GM12878 (cell line): ENCODE data around the gene MAP3K4.
"Not testable (repeated sequence)": the region's sequence is repeated elsewhere in the genome, so short reads cannot be mapped to it uniquely, and the experiment has no call there.

ENCODE experiments used
- CTCF ChIP-seq, 3 experiments: IDR thresholded peaks in 2 of 3; conservative IDR thresholded peaks in 1 of 3; 2 replicates each; pipeline ENCODE4 v1.5.1; 2011; ENCODE audit warnings: low read depth in 3 of 3, low read length in 3 of 3, mild to moderate bottlenecking in 3 of 3, control low read depth in 2 of 3, moderate library complexity in 2 of 3, inconsistent platforms in 1 of 3, mixed read lengths in 1 of 3; ENCODE audit not compliant: control insufficient read depth in 2 of 3, insufficient read depth in 1 of 3; ENCODE audit errors: extremely low read depth in 1 of 3
- DPF2 ChIP-seq: fragments of 450-650 bp; IDR thresholded peaks from 2 replicates; pipeline ENCODE4 v1.6.1; 2017; ENCODE audit warnings: mild to moderate bottlenecking
- ELK1 ChIP-seq: IDR thresholded peaks from 2 replicates; pipeline ENCODE4 v1.6.1; 2012; ENCODE audit warnings: low read depth, low read length, improper control_type of control experiment
- EP300 ChIP-seq, 2 experiments: fragments of 150-350 bp in 1 of 2; IDR thresholded peaks; 2 replicates each; pipeline ENCODE4 v1.6.1; 2011 to 2012; ENCODE audit warnings: low read depth in 2 of 2, low read length in 2 of 2, borderline replicate concordance in 1 of 2, improper control_type of control experiment in 1 of 2, inconsistent platforms in 1 of 2; ENCODE audit not compliant: control insufficient read depth in 1 of 2
- EZH2 ChIP-seq: IDR thresholded peaks from 2 replicates; pipeline ENCODE4 v1.6.1; 2012; ENCODE audit warnings: low read depth, mild to moderate bottlenecking, control low read depth, inconsistent platforms, low read length, borderline replicate concordance; ENCODE audit not compliant: control insufficient read depth
- HDGF ChIP-seq: fragments of 450-650 bp; IDR thresholded peaks from 2 replicates; pipeline ENCODE4 v1.6.1; 2016; ENCODE audit warnings: antibody characterized with exemption
- POLR2A ChIP-seq: IDR thresholded peaks from 2 replicates; pipeline ENCODE4 v1.6.1; 2011; ENCODE audit warnings: low read depth, mild to moderate bottlenecking, low read length
- POLR2AphosphoS5 ChIP-seq: IDR thresholded peaks from 2 replicates; pipeline ENCODE4 v1.6.1; 2011; ENCODE audit warnings: mild to moderate bottlenecking, low read length, inconsistent platforms
- RAD21 ChIP-seq: IDR thresholded peaks from 2 replicates; pipeline ENCODE4 v1.6.1; 2011; ENCODE audit warnings: mild to moderate bottlenecking, low read depth, low read length, moderate library complexity; ENCODE audit not compliant: insufficient read depth
- RFX5 ChIP-seq: IDR thresholded peaks from 2 replicates; pipeline ENCODE4 v1.6.1; 2011; ENCODE audit warnings: low read depth, low read length, improper control_type of control experiment
- SIN3A ChIP-seq: IDR thresholded peaks from 2 replicates; pipeline ENCODE4 v1.6.1; 2012; ENCODE audit warnings: low read depth, low read length, improper control_type of control experiment
- SREBF1 ChIP-seq: IDR thresholded peaks from 2 replicates; pipeline ENCODE4 v1.6.1; 2012; ENCODE audit warnings: mild to moderate bottlenecking, low read length
- ZBTB33 ChIP-seq: fragments of 450-650 bp; IDR thresholded peaks from 2 replicates; pipeline ENCODE4 v1.6.1; 2017; ENCODE audit warnings: mild to moderate bottlenecking

GRCh38 chr6:160975961-160976360 is 15.6 kb upstream of the MAP3K4 start:
- TF ChIP-seq SREBF1; SIN3A; RAD21; CTCF (IDR thresholded peaks at IDR 0.05 in 2 of 3, conservative IDR thresholded peaks at IDR 0.05 in 1 of 3; ENCODE audit: control insufficient read depth in 2 of 3, extremely low read depth in 1 of 3, insufficient read depth in 1 of 3, low read depth in 3 of 3, low read length in 3 of 3); POLR2AphosphoS5; EZH2; POLR2A; RFX5; DPF2; EP300 (IDR thresholded peaks at IDR 0.05; ENCODE audit: borderline replicate concordance in 1 of 2, control insufficient read depth in 1 of 2, low read depth in 2 of 2, low read length in 2 of 2); ELK1; HDGF; ZBTB33: not testable (repeated sequence)
